Measurements from ENCODE around the gene MT1H.

DNA sequence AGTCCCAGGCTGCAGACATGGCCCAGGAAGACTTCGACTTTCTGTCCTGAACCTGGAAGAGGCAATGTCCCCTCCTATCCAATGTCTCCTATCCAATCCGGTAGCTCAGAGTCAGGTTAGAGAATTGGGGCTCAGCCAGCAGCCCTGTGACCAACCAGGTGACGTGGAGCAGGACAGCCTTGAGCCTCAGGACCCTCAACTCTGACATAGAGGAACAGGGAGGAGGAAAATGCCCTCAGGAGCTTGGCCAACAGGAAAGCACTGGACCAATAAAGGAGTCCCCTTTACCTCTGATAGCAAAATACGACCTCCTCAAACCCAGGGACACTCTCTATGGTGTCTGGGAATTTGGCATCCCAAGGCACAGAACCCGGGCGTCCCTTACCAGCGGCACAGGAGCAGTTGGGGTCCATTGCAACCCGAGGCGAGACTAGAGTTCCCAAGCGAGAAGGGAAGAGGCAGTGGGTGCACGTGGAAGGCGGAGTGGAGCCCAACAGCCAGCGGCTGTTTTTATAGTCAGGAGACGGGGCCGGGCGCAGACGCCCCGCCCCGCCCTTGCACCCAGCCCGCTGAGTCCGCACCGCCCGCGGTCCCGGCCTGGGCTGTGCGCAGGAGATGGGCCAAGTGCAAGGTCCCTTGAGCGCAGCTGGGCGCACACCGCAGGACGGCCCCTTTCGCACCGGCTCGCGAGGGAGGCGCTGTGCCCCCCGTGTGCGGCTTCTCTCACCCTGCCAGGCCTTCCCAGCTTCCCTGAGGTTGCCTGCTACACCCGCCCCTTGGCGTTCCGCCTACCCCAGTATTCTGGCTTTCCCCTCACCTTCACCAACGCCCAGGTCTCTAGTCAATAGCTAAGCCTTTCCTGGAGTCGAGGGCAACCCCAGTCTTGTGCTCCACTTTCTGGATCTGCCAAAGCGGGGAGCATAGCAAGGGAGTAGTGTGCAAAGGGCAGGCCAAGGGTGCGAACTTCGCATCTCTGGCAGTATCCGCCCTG lies 1.7 kb upstream of the MT1H start, which contains the start of gene MT1G:
- TF ChIP-seq ZBTB8A (tag by site-specific recombination; IDR thresholded peaks at IDR 0.05) (no peak), ZNF354C (tag by site-specific recombination; IDR thresholded peaks at IDR 0.05; ENCODE audit: borderline replicate concordance, low read depth) (no peak), ZNF670 (tag by site-specific recombination; IDR thresholded peaks at IDR 0.05; ENCODE audit: low read depth) (no peak), ZNF654 (tag by site-specific recombination; IDR thresholded peaks at IDR 0.05; ENCODE audit: low read depth) (no peak), ZEB2 (tag by site-specific recombination; IDR thresholded peaks at IDR 0.05) (no peak), ZNF274 (IDR thresholded peaks at IDR 0.05; ENCODE audit: low read length) (no peak), ZNF274 (tag by site-specific recombination; IDR thresholded peaks at IDR 0.05; ENCODE audit: borderline replicate concordance) (no peak), ZNF623 (tag by site-specific recombination; IDR thresholded peaks at IDR 0.05) (no peak), KLF8 (tag by site-specific recombination; IDR thresholded peaks at IDR 0.05) (no peak), ZNF561 (tag by site-specific recombination; IDR thresholded peaks at IDR 0.05; ENCODE audit: borderline replicate concordance) (no peak)
- TF ChIP-seq, protein P1, sequence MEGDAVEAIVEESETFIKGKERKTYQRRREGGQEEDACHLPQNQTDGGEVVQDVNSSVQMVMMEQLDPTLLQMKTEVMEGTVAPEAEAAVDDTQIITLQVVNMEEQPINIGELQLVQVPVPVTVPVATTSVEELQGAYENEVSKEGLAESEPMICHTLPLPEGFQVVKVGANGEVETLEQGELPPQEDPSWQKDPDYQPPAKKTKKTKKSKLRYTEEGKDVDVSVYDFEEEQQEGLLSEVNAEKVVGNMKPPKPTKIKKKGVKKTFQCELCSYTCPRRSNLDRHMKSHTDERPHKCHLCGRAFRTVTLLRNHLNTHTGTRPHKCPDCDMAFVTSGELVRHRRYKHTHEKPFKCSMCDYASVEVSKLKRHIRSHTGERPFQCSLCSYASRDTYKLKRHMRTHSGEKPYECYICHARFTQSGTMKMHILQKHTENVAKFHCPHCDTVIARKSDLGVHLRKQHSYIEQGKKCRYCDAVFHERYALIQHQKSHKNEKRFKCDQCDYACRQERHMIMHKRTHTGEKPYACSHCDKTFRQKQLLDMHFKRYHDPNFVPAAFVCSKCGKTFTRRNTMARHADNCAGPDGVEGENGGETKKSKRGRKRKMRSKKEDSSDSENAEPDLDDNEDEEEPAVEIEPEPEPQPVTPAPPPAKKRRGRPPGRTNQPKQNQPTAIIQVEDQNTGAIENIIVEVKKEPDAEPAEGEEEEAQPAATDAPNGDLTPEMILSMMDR (tag by site-specific recombination; IDR thresholded peaks at IDR 0.05): no peak
- TF ChIP-seq, protein P2, sequence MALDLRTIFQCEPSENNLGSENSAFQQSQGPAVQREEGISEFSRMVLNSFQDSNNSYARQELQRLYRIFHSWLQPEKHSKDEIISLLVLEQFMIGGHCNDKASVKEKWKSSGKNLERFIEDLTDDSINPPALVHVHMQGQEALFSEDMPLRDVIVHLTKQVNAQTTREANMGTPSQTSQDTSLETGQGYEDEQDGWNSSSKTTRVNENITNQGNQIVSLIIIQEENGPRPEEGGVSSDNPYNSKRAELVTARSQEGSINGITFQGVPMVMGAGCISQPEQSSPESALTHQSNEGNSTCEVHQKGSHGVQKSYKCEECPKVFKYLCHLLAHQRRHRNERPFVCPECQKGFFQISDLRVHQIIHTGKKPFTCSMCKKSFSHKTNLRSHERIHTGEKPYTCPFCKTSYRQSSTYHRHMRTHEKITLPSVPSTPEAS (tag by site-specific recombination; IDR thresholded peaks at IDR 0.05): no peak
- TF ChIP-seq, protein P3, sequence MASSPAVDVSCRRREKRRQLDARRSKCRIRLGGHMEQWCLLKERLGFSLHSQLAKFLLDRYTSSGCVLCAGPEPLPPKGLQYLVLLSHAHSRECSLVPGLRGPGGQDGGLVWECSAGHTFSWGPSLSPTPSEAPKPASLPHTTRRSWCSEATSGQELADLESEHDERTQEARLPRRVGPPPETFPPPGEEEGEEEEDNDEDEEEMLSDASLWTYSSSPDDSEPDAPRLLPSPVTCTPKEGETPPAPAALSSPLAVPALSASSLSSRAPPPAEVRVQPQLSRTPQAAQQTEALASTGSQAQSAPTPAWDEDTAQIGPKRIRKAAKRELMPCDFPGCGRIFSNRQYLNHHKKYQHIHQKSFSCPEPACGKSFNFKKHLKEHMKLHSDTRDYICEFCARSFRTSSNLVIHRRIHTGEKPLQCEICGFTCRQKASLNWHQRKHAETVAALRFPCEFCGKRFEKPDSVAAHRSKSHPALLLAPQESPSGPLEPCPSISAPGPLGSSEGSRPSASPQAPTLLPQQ (tag by site-specific recombination; IDR thresholded peaks at IDR 0.05): no peak
- TF ChIP-seq, protein P4, sequence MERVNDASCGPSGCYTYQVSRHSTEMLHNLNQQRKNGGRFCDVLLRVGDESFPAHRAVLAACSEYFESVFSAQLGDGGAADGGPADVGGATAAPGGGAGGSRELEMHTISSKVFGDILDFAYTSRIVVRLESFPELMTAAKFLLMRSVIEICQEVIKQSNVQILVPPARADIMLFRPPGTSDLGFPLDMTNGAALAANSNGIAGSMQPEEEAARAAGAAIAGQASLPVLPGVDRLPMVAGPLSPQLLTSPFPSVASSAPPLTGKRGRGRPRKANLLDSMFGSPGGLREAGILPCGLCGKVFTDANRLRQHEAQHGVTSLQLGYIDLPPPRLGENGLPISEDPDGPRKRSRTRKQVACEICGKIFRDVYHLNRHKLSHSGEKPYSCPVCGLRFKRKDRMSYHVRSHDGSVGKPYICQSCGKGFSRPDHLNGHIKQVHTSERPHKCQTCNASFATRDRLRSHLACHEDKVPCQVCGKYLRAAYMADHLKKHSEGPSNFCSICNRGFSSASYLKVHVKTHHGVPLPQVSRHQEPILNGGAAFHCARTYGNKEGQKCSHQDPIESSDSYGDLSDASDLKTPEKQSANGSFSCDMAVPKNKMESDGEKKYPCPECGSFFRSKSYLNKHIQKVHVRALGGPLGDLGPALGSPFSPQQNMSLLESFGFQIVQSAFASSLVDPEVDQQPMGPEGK (tag by site-specific recombination; IDR thresholded peaks at IDR 0.05): no peak
- TF ChIP-seq, protein P5, sequence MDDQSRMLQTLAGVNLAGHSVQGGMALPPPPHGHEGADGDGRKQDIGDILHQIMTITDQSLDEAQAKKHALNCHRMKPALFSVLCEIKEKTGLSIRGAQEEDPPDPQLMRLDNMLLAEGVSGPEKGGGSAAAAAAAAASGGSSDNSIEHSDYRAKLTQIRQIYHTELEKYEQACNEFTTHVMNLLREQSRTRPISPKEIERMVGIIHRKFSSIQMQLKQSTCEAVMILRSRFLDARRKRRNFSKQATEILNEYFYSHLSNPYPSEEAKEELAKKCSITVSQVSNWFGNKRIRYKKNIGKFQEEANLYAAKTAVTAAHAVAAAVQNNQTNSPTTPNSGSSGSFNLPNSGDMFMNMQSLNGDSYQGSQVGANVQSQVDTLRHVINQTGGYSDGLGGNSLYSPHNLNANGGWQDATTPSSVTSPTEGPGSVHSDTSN (CRISPR knock-in tag; IDR thresholded peaks at IDR 0.05): no peak
